GM20000 (cell line): ENCODE results near the gene RAB20.
A peak's percentile ranks its signal among the peaks of the same experiment; 100 is the strongest.

Experiments
- DNase-seq: peaks from one replicate; pipeline ENCODE4 v3.0.0; 2012; ENCODE audit warnings: low spot score
- CTCF ChIP-seq: IDR thresholded peaks from 2 replicates; pipeline ENCODE4 v1.5.1; 2012; ENCODE audit warnings: mild to moderate bottlenecking, control low read depth; ENCODE audit errors: extremely low read depth, missing control alignments

RAB20 gene

GRCh38 chr13:110531671-110532083 is 29.8 kb downstream of the RAB20 start:
- TF ChIP-seq CTCF, result no peak
- DNase-seq, result no peak

GRCh38 chr13:110531100-110531499 is 30.4 kb downstream of the RAB20 start:
- no peak for DNase-seq
- TF ChIP-seq CTCF, result no peak

DNA sequence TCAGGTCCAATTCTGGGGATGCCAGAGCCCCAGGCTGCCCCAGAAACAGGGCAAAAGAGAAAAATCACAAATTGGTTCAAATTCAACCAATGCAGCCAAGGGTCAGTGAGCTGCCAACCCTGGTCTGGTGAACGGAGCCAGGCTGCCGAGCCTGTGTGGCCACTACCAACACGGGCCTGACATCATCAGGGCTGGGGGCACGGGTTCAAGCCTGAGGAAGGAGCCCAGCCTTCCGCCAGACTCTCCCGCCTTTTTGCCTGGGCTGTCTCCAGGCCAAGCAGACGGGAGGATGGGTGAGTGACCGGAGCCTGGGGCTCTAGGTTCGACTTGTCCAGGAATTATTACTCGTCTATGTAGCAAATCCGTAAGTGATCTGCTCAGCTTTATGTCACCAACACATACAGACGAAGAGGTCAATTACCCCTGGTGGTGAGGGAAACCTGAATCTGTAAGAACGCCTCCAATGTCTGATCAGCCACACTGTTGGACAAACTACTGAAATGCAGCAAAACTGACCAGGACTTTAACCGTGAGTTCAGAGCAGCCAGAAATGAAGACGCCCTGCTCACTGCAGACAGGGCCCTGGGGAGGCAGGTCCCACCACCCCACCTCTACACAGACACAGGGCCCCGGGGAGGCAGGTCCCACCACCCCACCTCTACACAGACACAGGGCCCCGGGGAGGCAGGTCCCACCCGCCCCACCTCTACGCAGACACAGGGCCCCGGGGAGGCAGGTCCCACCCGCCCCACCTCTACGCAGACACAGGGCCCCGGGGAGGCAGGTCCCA is 31.8 kb downstream of the RAB20 start:
- TF ChIP-seq CTCF, result no peak

GRCh38 chr13:110528911-110529310 is 32.6 kb downstream of the RAB20 start:
- no peak for TF ChIP-seq CTCF
- DNase-seq, result no peak

More for the DNA sequence above, 31.8 kb downstream of the RAB20 start:
- no peak for DNase-seq

GRCh38 chr13:110528371-110528770 is 33.2 kb downstream of the RAB20 start:
- no peak for TF ChIP-seq CTCF
- DNase-seq, result no peak

DNA sequence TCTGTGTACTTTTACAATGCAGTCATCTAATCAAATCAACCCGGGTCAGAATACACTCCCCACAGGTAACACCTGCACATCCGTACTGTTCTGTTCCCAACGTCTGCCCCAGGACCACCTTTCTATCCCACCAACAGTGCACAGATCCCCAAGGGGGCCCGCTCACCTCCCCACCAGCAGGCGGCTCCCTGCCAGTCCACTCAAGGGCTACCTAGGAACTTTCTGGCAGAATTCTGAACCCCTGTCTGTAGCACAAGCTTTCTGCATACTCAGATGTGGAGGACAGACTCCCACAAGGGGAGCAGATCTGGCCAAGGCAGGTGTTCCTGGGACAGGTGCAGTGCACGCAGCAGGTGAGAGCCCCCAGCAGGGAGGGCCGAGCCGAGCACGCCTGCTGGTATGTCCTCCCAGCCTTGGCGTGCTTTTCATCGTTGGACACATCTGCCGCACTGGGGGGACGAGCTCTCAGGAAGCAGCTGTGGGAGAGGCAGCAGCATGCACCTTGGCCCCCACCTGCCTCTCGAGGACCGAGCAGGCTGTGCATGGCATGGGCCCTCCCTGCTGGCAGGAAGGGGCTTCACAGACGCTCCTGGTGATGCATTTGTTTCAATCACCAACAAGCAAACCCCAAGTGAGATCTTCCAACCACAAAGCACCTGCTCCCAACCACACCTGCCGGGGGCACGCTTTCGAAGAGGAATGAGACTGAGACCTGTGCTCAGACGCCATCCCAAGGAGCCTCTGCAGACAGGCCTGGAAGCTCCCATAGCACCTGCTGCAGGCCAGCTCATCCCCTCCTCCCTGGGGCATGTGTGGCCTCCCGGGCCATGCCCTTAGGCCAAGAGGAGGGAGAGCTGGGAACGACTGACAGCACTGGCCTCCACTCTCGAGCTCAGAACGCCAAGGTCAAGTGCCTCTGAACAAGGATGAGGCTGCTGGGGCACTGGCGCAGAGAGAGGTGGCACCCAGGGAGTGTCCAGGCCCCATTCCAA is 35.9 kb downstream of the RAB20 start:
- TF ChIP-seq CTCF, result no peak
- DNase-seq, result peak; percentile 58
